ENCODE results near the gene PLK1. TPM values are rescaled to one million over a fixed set of nuclear protein-coding genes. Genes with fewer than 3 reads are reported as not detected.

The PLK1 gene
- total and polyA plus RNA-seq, 2 of the 13 experiments (the other 11 are each of a cell fraction or from before 2014, with no cell fraction given): 71.5 to 76.3 TPM

DNA sequence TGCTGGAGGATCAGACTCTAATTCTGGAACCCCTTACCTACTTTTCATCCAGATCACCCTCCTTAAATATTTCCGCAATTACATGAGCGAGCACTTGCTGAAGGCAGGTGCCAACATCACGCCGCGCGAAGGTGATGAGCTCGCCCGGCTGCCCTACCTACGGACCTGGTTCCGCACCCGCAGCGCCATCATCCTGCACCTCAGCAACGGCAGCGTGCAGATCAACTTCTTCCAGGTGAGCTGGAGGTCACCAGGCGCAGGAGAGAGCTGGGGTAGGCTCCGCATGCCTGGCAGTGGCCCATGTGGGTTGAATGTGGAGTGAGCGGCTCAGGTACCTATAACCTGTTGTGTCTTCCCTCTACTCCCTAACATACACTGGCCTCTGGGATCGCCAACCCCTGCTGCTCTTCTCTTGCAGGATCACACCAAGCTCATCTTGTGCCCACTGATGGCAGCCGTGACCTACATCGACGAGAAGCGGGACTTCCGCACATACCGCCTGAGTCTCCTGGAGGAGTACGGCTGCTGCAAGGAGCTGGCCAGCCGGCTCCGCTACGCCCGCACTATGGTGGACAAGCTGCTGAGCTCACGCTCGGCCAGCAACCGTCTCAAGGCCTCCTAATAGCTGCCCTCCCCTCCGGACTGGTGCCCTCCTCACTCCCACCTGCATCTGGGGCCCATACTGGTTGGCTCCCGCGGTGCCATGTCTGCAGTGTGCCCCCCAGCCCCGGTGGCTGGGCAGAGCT, 10.9 kb downstream of the PLK1 start (continued):
- TF ChIP-seq BORCS8-MEF2B (CRISPR knock-in tag; IDR thresholded peaks at IDR 0.05): no peak
- TF ChIP-seq ZKSCAN5 (CRISPR knock-in tag; IDR thresholded peaks at IDR 0.05): no peak
- TF ChIP-seq, protein P1, sequence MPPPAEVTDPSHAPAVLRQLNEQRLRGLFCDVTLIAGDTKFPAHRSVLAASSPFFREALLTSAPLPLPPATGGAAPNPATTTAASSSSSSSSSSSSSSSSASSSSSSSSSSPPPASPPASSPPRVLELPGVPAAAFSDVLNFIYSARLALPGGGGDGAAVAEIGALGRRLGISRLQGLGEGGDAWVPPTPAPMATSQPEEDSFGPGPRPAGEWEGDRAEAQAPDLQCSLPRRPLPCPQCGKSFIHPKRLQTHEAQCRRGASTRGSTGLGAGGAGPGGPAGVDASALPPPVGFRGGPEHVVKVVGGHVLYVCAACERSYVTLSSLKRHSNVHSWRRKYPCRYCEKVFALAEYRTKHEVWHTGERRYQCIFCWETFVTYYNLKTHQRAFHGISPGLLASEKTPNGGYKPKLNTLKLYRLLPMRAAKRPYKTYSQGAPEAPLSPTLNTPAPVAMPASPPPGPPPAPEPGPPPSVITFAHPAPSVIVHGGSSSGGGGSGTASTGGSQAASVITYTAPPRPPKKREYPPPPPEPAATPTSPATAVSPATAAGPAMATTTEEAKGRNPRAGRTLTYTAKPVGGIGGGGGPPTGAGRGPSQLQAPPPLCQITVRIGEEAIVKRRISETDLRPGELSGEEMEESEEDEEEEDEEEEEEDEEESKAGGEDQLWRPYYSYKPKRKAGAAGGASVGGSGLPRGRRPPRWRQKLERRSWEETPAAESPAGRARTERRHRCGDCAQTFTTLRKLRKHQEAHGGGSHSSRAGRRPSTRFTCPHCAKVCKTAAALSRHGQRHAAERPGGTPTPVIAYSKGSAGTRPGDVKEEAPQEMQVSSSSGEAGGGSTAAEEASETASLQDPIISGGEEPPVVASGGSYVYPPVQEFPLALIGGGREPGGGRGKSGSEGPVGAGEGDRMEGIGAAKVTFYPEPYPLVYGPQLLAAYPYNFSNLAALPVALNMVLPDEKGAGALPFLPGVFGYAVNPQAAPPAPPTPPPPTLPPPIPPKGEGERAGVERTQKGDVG (CRISPR knock-in tag; IDR thresholded peaks at IDR 0.05; ENCODE audit: borderline replicate concordance): 0 out of 2 replicates have a peak, but pooled peaks have one; percentile 18
- TF ChIP-seq TAF1 (CRISPR knock-in tag; IDR thresholded peaks at IDR 0.05): no peak
- TF ChIP-seq RBFOX2 (IDR thresholded peaks at IDR 0.05; ENCODE audit: low read depth, low read length): peak; percentile 62
- no peak for TF ChIP-seq ZNF354B (CRISPR knock-in tag; IDR thresholded peaks at IDR 0.05)
- TF ChIP-seq ZBTB38 (CRISPR knock-in tag; IDR thresholded peaks at IDR 0.05): peak; percentile 44; the same call in 1 of the 2 replicates
- TF ChIP-seq AGO1 (IDR thresholded peaks at IDR 0.05; ENCODE audit: low read depth, low read length, poor library complexity, severe bottlenecking): peak; percentile 21
- no peak for TF ChIP-seq MED1 (CRISPR knock-in tag; IDR thresholded peaks at IDR 0.05)
- TF ChIP-seq EP300 (IDR thresholded peaks at IDR 0.05; ENCODE audit: low read depth in 2 of 2, low read length in 2 of 2): no peak
- TF ChIP-seq EP300 (CRISPR knock-in tag; IDR thresholded peaks at IDR 0.05; ENCODE audit: borderline replicate concordance): no peak
- no peak for TF ChIP-seq ZSCAN31 (CRISPR knock-in tag; IDR thresholded peaks at IDR 0.05; ENCODE audit: low read depth)
- TF ChIP-seq, protein P2, sequence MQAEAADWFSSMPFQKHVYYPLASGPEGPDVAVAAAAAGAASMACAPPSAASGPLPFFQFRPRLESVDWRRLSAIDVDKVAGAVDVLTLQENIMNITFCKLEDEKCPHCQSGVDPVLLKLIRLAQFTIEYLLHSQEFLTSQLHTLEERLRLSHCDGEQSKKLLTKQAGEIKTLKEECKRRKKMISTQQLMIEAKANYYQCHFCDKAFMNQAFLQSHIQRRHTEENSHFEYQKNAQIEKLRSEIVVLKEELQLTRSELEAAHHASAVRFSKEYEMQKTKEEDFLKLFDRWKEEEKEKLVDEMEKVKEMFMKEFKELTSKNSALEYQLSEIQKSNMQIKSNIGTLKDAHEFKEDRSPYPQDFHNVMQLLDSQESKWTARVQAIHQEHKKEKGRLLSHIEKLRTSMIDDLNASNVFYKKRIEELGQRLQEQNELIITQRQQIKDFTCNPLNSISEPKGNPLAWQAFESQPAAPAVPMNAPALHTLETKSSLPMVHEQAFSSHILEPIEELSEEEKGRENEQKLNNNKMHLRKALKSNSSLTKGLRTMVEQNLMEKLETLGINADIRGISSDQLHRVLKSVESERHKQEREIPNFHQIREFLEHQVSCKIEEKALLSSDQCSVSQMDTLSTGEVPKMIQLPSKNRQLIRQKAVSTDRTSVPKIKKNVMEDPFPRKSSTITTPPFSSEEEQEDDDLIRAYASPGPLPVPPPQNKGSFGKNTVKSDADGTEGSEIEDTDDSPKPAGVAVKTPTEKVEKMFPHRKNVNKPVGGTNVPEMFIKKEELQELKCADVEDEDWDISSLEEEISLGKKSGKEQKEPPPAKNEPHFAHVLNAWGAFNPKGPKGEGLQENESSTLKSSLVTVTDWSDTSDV (CRISPR knock-in tag; IDR thresholded peaks at IDR 0.05): no peak
- TF ChIP-seq ZNF326 (CRISPR knock-in tag; IDR thresholded peaks at IDR 0.05; ENCODE audit: borderline replicate concordance): no peak
- TF ChIP-seq, protein P3, sequence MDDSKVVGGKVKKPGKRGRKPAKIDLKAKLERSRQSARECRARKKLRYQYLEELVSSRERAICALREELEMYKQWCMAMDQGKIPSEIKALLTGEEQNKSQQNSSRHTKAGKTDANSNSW (CRISPR knock-in tag; IDR thresholded peaks at IDR 0.05; ENCODE audit: borderline replicate concordance): no peak
- TF ChIP-seq ZZZ3 (CRISPR knock-in tag; IDR thresholded peaks at IDR 0.05; ENCODE audit: borderline replicate concordance): no peak
- peak; percentile 42; the same call in 1 of the 2 replicates for TF ChIP-seq HNRNPL (IDR thresholded peaks at IDR 0.05; ENCODE audit: low read depth, low read length)
- no peak for TF ChIP-seq NONO (IDR thresholded peaks at IDR 0.05)
- TF ChIP-seq NONO (CRISPR knock-in tag; conservative IDR thresholded peaks at IDR 0.05): 0 out of 2 replicates have a peak, but pooled peaks have one; percentile 36
- TF ChIP-seq ZNF12 (CRISPR knock-in tag; IDR thresholded peaks at IDR 0.05): no peak
- no peak for TF ChIP-seq TBX3 (IDR thresholded peaks at IDR 0.05; ENCODE audit: borderline replicate concordance)
- TF ChIP-seq, protein P4, sequence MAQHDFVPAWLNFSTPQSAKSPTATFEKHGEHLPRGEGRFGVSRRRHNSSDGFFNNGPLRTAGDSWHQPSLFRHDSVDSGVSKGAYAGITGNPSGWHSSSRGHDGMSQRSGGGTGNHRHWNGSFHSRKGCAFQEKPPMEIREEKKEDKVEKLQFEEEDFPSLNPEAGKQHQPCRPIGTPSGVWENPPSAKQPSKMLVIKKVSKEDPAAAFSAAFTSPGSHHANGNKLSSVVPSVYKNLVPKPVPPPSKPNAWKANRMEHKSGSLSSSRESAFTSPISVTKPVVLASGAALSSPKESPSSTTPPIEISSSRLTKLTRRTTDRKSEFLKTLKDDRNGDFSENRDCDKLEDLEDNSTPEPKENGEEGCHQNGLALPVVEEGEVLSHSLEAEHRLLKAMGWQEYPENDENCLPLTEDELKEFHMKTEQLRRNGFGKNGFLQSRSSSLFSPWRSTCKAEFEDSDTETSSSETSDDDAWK (CRISPR knock-in tag; IDR thresholded peaks at IDR 0.05): no peak
- no peak for TF ChIP-seq GATAD2A (CRISPR knock-in tag; IDR thresholded peaks at IDR 0.05)
- peak; percentile 73 for TF ChIP-seq AGO2 (optimal IDR thresholded peaks at IDR 0.05; ENCODE audit: low read depth, low read length)

Measured in HepG2 (cell line).